Parathyroid adenoma (tissue), 2 donors: ENCODE measurements around the gene FAM168B.

Experiments
- H2AFZ ChIP-seq: fragments of 300-600 bp; sonication (generic); one replicate; pipeline ENCODE4 v1.7.0; 2017; ENCODE audit warnings: antibody characterized with exemption, mild to moderate bottlenecking
- H3K27ac ChIP-seq: fragments of 300-600 bp; sonication (generic); one replicate; pipeline ENCODE4 v1.7.0; 2017
- H3K27me3 ChIP-seq: fragments of 300-600 bp; sonication (generic); one replicate; pipeline ENCODE4 v1.7.0; 2017; ENCODE audit warnings: low read length; ENCODE audit not compliant: control insufficient read depth, insufficient read depth
- H3K36me3 ChIP-seq: fragments of 300-600 bp; sonication (generic); one replicate; pipeline ENCODE4 v1.7.0; 2017; ENCODE audit warnings: low read length; ENCODE audit not compliant: control insufficient read depth, insufficient read depth
- H3K4me1 ChIP-seq: fragments of 300-600 bp; sonication (generic); one replicate; pipeline ENCODE4 v1.7.0; 2017; ENCODE audit warnings: control low read depth
- H3K4me2 ChIP-seq: fragments of 300-600 bp; sonication (generic); one replicate; pipeline ENCODE4 v1.7.0; 2017; ENCODE audit warnings: low read length
- H3K4me3 ChIP-seq: fragments of 300-600 bp; sonication (generic); one replicate; pipeline ENCODE4 v1.7.0; 2017; ENCODE audit warnings: low read depth, low read length
- H3K79me2 ChIP-seq: fragments of 300-600 bp; sonication (generic); one replicate; pipeline ENCODE4 v1.7.0; 2017; ENCODE audit warnings: control low read depth
- H3K9ac ChIP-seq: fragments of 300-600 bp; sonication (generic); one replicate; pipeline ENCODE4 v1.7.0; 2017; ENCODE audit warnings: mild to moderate bottlenecking
- H3K9me3 ChIP-seq: fragments of 300-600 bp; sonication (generic); one replicate; pipeline ENCODE4 v1.7.0; 2017; ENCODE audit warnings: low read length; ENCODE audit not compliant: control insufficient read depth
- CTCF ChIP-seq: fragments of 300-600 bp; sonication (generic); IDR thresholded peaks from one replicate; pipeline ENCODE4 v1.7.0; 2017; ENCODE audit warnings: antibody characterized with exemption, mild to moderate bottlenecking
- donor health status: primary hyperparathyroidism.

The FAM168B gene

DNA sequence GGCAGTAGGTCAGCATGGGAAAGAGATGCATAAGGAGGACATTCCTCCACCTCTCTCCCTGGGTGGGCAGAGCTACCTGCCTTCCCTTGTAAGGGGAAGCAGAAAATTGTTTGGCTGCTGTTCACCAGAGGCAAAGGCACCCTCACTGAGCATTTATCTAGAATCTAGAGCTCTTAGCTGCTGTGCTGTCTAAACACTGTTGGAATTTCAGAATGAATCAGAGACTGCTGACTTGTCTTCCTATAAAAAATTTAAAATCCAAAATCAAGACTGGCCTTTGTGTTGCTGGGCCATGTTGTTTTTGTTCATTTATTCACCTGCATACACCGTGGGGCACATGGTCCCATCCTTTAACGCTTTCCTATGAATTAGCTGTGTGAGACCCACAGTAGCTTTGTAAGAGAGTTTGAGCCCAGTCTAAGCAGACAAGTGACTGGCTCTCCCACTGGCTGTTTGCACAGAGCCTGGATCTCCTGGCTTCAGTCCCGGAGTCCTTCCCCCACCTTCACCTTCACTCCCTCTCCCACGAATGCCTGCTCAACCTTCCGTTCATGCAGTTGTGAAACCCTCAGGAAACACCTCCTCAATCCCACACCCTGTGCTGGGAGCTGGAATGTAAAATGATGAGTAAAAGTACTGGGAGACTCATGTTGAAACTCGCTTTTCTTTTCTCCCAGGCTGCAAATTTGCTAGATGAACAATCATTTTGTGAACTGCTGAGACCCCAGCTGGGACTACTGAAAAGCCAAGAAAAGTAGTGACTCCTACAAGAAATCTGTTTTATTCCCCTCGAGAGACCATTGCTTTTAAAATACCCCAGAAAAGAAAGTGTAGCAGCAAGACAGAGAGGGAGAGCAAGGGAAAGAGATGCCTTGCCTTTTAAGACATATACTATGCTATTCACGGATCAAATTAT lies 76.2 kb downstream of the FAM168B start:
- Histone ChIP-seq H3K4me3 (no peak overlapping the region), H3K9me3 (no peaks in the 10 kb centered on the region), H3K4me2 (no peak overlapping the region), H3K4me1 (no peaks in the 10 kb centered on the region), H2AFZ (no peak overlapping the region), H3K79me2 (no peaks in the 10 kb centered on the region), H3K27ac (no peak overlapping the region), H3K36me3 (no peaks in the 10 kb centered on the region), H3K9ac (no peak overlapping the region), H3K27me3 (no peaks in the 10 kb centered on the region)
- no peak for TF ChIP-seq CTCF

- Histone ChIP-seq H3K9ac (no peak overlapping the region), H3K27me3 (no peaks in the 10 kb centered on the region), H3K4me2 (no peak overlapping the region), H3K9me3 (no peaks in the 10 kb centered on the region), H3K27ac (no peak overlapping the region), H2AFZ (no peak overlapping the region), H3K4me3 (no peak overlapping the region), H3K79me2 (no peaks in the 10 kb centered on the region), H3K36me3 (no peaks in the 10 kb centered on the region), H3K4me1 (no peaks in the 10 kb centered on the region)
- TF ChIP-seq CTCF, result no peak
Measured at GRCh38 chr2:131015764-131016163, 77.5 kb downstream of the FAM168B start.

- Histone ChIP-seq H3K36me3 (no peaks in the 10 kb centered on the region), H3K4me1 (no peaks in the 10 kb centered on the region), H3K9me3 (no peaks in the 10 kb centered on the region), H3K27me3 (no peaks in the 10 kb centered on the region), H3K4me3 (no peak overlapping the region), H3K4me2 (no peak overlapping the region), H3K79me2 (no peaks in the 10 kb centered on the region), H2AFZ (no peak overlapping the region), H3K27ac (no peak overlapping the region), H3K9ac (no peak overlapping the region)
- TF ChIP-seq CTCF, result no peak
Measured at GRCh38 chr2:131014141-131014540, 79.1 kb downstream of the FAM168B start.

- no peak overlapping the region for H3K27ac ChIP-seq
- no peak overlapping the region for H3K4me3 ChIP-seq
- H3K4me2 ChIP-seq, result no peak overlapping the region
- no peak for TF ChIP-seq CTCF
- no peaks in the 10 kb centered on the region for H3K4me1 ChIP-seq
- no peak overlapping the region for H3K9ac ChIP-seq
- no peaks in the 10 kb centered on the region for H3K79me2 ChIP-seq
- H2AFZ ChIP-seq, result no peak overlapping the region
- H3K9me3 ChIP-seq, result no peaks in the 10 kb centered on the region
- H3K27me3 ChIP-seq, result no peaks in the 10 kb centered on the region
- H3K36me3 ChIP-seq, result no peaks in the 10 kb centered on the region
Measured at GRCh38 chr2:131011486-131011885, 81.8 kb downstream of the FAM168B start.

DNA sequence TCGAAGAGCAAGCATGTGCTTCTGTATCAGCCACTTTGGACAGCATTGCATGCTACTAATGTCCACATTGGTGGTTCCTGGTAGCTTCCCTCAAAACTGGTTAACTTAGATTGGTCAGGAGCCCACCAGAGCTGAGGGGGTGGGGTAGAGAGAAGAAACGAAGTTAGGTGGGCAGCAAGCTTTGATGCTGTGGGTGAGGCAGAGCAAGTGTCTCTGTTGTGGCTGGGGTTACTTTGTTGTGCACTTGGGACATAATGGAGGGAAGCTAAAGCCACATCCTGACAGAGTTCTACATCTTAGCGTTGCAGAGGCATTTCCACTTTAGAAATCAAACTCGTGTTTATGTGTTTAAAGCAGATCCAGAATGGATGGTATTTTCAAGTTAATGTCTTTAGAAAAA lies 82.7 kb downstream of the FAM168B start:
- no peak overlapping the region for H3K9ac ChIP-seq
- no peak overlapping the region for H3K4me2 ChIP-seq
- TF ChIP-seq CTCF, result no peak
- no peaks in the 10 kb centered on the region for H3K9me3 ChIP-seq
- no peak overlapping the region for H3K27ac ChIP-seq
- no peaks in the 10 kb centered on the region for H3K79me2 ChIP-seq
- H2AFZ ChIP-seq, result no peak overlapping the region
- H3K4me1 ChIP-seq, result no peaks in the 10 kb centered on the region
- no peak overlapping the region for H3K4me3 ChIP-seq
- no peaks in the 10 kb centered on the region for H3K27me3 ChIP-seq
- H3K36me3 ChIP-seq, result no peaks in the 10 kb centered on the region
